HL-60 (cell line): Measurements from ENCODE around the gene INAFM2.

ENCODE experiments used
- CTCF ChIP-seq: IDR thresholded peaks from one replicate; pipeline ENCODE4 v1.5.1; 2011; ENCODE audit warnings: low read length, control low read depth, inconsistent platforms; ENCODE audit not compliant: insufficient read depth
- GABPA ChIP-seq: IDR thresholded peaks from 2 replicates; pipeline ENCODE4 v1.6.1; 2012; ENCODE audit warnings: low read depth
- POLR2AphosphoS5 ChIP-seq: IDR thresholded peaks from 2 replicates; pipeline ENCODE4 v1.6.1; 2012; ENCODE audit warnings: low read depth
- REST ChIP-seq: IDR thresholded peaks from 2 replicates; pipeline ENCODE4 v1.6.1; 2012; ENCODE audit warnings: low read depth; ENCODE audit not compliant: insufficient replicate concordance
- SPI1 ChIP-seq: IDR thresholded peaks from 2 replicates; pipeline ENCODE4 v1.6.1; 2012; ENCODE audit warnings: low read depth, mild to moderate bottlenecking, borderline replicate concordance

GRCh38 chr15:40365016-40365415 lies 41.5 kb downstream of the INAFM2 start:
- TF ChIP-seq CTCF (no peak), POLR2AphosphoS5 (no peak), GABPA (no peak), REST (no peak), SPI1 (no peak)
